ENCODE data around the gene IL17RB. TPM values are rescaled to one million over a fixed set of nuclear protein-coding genes. Genes with fewer than 3 reads are reported as not detected.

IL17RB gene
- total RNA-seq, 1 donor from 2014 or later, result 0.91 TPM

DNA sequence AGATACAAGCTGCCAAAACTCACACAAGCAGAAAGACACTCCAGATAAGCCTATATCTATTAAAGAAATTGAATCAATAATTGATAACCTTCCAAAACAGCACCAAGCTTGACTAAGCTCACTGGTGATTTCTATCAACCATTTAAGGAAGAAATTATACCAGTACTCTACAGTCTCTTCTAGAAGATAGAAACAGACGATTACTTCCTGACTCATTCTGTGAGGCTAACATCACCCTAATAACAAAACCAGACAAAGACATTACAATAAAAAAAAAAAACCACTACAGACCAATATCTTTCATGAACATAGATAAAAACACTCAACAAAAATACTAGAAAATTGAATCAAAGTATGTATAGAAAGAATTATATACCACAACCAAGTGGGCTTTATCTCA is 20.3 kb upstream of the IL17RB start:
- no peak for DNase-seq (ENCODE audit: low spot score)
- Mint-ChIP-seq H3K27ac (no peak overlapping the region), H3K4me1 (ENCODE audit: low read depth) (no peaks in the 10 kb centered on the region), H3K27me3 (ENCODE audit: insufficient read depth) (peaks cover 16% of the 10 kb centered on the region), H3K4me3 (no peak overlapping the region), H3K9me3 (no peaks in the 10 kb centered on the region), H3K36me3 (ENCODE audit: low read depth) (no peaks in the 10 kb centered on the region)
- intact Hi-C loops (cut with micrococcal nuclease), result no loop called here

DNA sequence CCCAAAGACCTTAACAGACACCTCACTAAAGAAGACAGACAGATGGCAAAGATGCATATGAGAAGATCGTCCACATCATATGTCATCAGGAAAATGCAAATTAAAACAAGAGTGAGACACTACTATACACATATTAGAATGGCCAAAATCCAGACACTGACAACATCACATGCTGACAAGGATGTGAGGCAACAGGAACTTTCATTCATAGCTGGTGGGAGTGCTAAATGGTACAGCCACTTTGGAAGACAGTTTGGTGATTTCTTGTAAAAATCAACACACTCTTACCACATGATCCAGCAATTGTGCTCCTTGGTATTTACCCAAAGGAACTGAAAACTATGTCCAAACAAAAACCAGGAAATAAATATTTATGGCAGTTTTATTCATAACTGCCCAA is 17.8 kb upstream of the IL17RB start:
- Mint-ChIP-seq H3K4me3 (no peak overlapping the region), H3K36me3 (ENCODE audit: low read depth) (no peaks in the 10 kb centered on the region), H3K9me3 (no peaks in the 10 kb centered on the region), H3K27ac (no peak overlapping the region), H3K4me1 (ENCODE audit: low read depth) (no peaks in the 10 kb centered on the region), H3K27me3 (ENCODE audit: insufficient read depth) (peaks cover 16% of the 10 kb centered on the region)
- intact Hi-C loops (cut with micrococcal nuclease), result no loop called here
- DNase-seq (ENCODE audit: low spot score), result no peak

GRCh38 chr3:53829605-53830004 is 16.8 kb upstream of the IL17RB start:
- intact Hi-C loops (cut with micrococcal nuclease), result no loop called here
- H3K36me3 Mint-ChIP-seq (ENCODE audit: low read depth), result no peaks in the 10 kb centered on the region
- no peaks in the 10 kb centered on the region for H3K9me3 Mint-ChIP-seq
- no peaks in the 10 kb centered on the region for H3K4me1 Mint-ChIP-seq (ENCODE audit: low read depth)
- H3K4me3 Mint-ChIP-seq, result no peak overlapping the region
- DNase-seq (ENCODE audit: low spot score), result no peak
- H3K27me3 Mint-ChIP-seq (ENCODE audit: insufficient read depth), result peaks cover 16% of the 10 kb centered on the region
- no peak overlapping the region for H3K27ac Mint-ChIP-seq

DNA sequence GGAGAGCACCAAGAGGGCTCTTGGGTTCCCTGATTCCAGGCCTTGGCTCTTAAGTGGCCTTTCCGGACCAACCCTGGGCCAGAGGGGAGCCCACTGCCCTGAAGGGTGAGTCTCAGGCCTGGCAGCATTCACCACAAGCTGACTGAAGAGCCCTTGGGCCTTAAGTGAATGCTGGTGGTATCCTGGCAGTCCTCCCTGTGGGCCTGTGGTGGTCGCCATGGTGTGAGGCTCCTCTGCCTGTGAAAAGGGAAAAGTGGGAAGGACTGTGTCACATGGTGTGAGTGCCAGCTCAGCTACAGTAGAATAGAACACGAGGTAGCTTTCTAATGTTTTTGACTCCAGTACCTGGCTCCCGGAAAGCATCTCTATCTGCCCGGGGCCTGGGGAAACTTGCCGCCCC is 15.4 kb upstream of the IL17RB start:
- Mint-ChIP-seq H3K36me3 (ENCODE audit: low read depth) (no peaks in the 10 kb centered on the region), H3K27me3 (ENCODE audit: insufficient read depth) (peaks cover 9% of the 10 kb centered on the region), H3K4me3 (no peak overlapping the region), H3K9me3 (no peaks in the 10 kb centered on the region), H3K27ac (no peak overlapping the region), H3K4me1 (ENCODE audit: low read depth) (no peaks in the 10 kb centered on the region)
- DNase-seq (ENCODE audit: low spot score), result no peak
- intact Hi-C loops (cut with micrococcal nuclease), result no loop called here

- intact Hi-C loops (cut with micrococcal nuclease), result no loop called here
- no peak overlapping the region for H3K4me3 Mint-ChIP-seq
- H3K36me3 Mint-ChIP-seq (ENCODE audit: low read depth), result no peaks in the 10 kb centered on the region
- H3K27me3 Mint-ChIP-seq (ENCODE audit: insufficient read depth), result peaks cover 2% of the 10 kb centered on the region
- H3K4me1 Mint-ChIP-seq (ENCODE audit: low read depth), result no peaks in the 10 kb centered on the region
- H3K9me3 Mint-ChIP-seq, result no peaks in the 10 kb centered on the region
- no peak for DNase-seq (ENCODE audit: low spot score)
- no peak overlapping the region for H3K27ac Mint-ChIP-seq
Observed at GRCh38 chr3:53833053-53833645, 13.2 kb upstream of the IL17RB start.

DNA sequence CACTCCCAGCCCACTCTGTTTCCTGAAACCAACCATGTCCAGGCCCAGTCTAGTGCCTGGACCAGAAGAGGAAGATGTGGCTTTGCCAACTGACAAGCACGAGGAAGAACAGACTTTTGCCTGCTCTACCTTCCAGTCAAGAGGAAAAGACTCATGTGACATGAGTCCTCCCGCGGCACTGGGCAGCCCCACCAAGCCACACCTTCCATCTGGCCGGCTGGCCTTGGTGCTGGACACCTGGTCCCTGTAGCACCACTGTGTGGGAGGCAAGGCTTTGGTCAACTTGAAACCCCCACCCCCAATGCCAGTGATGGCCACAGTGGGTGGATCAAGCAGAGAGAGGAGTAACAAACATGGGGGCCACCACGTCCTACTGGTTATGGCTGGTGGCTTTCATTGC is 12.7 kb upstream of the IL17RB start:
- Mint-ChIP-seq H3K9me3 (no peaks in the 10 kb centered on the region), H3K27me3 (ENCODE audit: insufficient read depth) (no peaks in the 10 kb centered on the region), H3K4me1 (ENCODE audit: low read depth) (no peaks in the 10 kb centered on the region), H3K27ac (no peak overlapping the region), H3K36me3 (ENCODE audit: low read depth) (no peaks in the 10 kb centered on the region), H3K4me3 (no peak overlapping the region)
- no peak for DNase-seq (ENCODE audit: low spot score)
- intact Hi-C loops (cut with micrococcal nuclease), result no loop called here

DNA sequence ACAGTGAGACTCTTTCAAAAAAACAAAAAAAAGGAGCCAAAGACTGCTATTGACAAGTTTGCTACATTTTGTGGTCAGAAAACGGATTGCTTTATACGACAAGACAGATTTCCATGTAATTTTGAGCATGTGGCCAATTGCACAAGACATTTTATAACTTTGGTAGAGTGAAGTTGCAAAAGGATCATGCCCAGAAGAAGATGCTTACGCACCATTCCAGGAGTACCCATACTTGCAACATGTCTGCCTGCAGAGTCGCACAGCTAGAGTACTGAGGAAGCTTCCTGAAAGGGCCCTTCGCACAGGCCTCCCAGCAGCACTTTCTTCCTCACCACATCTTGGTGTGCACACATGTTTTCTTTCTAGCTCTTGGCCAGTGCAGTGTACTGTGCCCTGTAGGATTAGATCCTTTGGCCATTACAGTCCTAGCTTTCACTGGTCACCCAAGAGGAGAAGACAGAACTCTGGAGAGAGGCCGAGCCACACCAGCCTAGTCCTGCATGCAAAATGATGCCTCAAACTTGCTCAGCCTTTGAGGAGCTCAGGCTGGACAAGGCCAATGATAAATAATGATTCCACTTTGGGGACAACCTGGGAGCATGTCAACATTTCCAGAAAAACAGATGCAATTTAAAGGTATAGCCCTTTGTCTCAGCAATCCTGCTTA is 11.8 kb upstream of the IL17RB start:
- Mint-ChIP-seq H3K9me3 (no peaks in the 10 kb centered on the region), H3K27ac (no peak overlapping the region), H3K36me3 (ENCODE audit: low read depth) (no peaks in the 10 kb centered on the region), H3K27me3 (ENCODE audit: insufficient read depth) (peaks cover 3% of the 10 kb centered on the region), H3K4me3 (no peak overlapping the region), H3K4me1 (ENCODE audit: low read depth) (no peaks in the 10 kb centered on the region)
- intact Hi-C loops (cut with micrococcal nuclease), result no loop called here
- no peak for DNase-seq (ENCODE audit: low spot score)

DNA sequence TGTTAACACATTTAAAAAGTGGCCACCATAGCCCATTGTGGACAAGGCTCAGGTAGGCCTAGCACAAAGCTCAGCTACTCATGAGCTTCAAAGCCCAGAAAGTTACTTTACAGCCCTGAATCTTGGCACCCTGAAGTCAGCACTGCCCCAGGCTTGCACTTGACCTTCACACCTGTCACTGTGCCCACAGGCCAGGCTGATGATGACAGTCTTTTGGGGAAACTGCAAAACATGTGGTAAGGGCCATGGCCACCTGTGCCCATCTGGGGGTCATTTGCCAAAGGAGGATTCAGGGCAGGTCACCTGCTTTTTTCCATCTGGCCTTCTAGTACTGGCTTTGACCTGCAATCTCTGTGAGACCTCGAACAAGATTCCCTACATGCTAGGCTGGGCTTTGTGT is 11.1 kb upstream of the IL17RB start:
- H3K27me3 Mint-ChIP-seq (ENCODE audit: insufficient read depth), result peaks cover 4% of the 10 kb centered on the region
- no peak for DNase-seq (ENCODE audit: low spot score)
- no peaks in the 10 kb centered on the region for H3K9me3 Mint-ChIP-seq
- H3K36me3 Mint-ChIP-seq (ENCODE audit: low read depth), result no peaks in the 10 kb centered on the region
- intact Hi-C loops (cut with micrococcal nuclease), result no loop called here
- no peaks in the 10 kb centered on the region for H3K4me1 Mint-ChIP-seq (ENCODE audit: low read depth)
- no peak overlapping the region for H3K4me3 Mint-ChIP-seq
- no peak overlapping the region for H3K27ac Mint-ChIP-seq

DNA sequence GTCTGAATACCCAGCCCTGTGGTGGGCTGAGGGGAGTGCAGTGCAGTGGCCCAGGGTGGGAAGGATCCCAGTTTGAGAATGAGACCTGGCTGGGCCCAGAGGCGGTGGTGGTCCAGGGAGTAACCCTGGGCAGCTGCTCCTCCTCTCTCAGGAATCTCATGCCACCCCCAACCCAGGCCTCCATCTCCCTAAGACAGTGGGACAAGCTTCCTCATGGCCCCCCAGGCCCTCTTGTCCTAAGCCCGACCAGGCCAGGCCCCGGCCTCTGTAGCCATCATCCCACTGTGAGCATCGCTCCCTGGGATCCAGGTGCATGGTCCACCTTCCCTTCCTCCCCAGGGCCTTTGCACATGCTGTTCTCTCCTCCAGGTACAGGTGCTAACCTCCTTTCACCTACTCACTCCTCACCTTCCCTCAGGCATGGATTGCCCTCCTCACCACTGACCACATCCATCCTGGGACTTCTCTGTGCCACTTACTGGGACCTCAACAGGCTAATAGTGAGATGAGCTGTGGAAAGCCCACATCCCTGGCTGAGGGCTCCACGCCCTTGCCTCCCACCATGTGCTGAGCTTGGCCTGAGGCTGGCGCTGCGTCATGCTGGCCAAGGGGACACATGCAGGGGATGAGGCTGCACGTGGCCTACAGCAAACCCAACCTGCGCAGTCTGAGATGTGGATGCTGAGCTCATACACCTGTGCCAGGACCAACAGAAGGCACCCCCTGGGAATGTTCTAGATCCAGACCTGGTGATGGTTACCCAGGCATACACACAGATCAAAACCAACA is 10.1 kb upstream of the IL17RB start:
- H3K36me3 Mint-ChIP-seq (ENCODE audit: low read depth), result no peaks in the 10 kb centered on the region
- intact Hi-C loops (cut with micrococcal nuclease), result no loop called here
- no peaks in the 10 kb centered on the region for H3K4me1 Mint-ChIP-seq (ENCODE audit: low read depth)
- DNase-seq (ENCODE audit: low spot score), result no peak
- no peak overlapping the region for H3K27ac Mint-ChIP-seq
- no peak overlapping the region for H3K4me3 Mint-ChIP-seq
- H3K9me3 Mint-ChIP-seq, result no peaks in the 10 kb centered on the region
- peaks cover 9% of the 10 kb centered on the region for H3K27me3 Mint-ChIP-seq (ENCODE audit: insufficient read depth)

- Mint-ChIP-seq H3K36me3 (ENCODE audit: low read depth) (no peaks in the 10 kb centered on the region), H3K9me3 (no peaks in the 10 kb centered on the region), H3K4me3 (no peak overlapping the region), H3K27ac (no peak overlapping the region), H3K27me3 (ENCODE audit: insufficient read depth) (peaks cover 13% of the 10 kb centered on the region), H3K4me1 (ENCODE audit: low read depth) (no peaks in the 10 kb centered on the region)
- no peak for DNase-seq (ENCODE audit: low spot score)
- intact Hi-C loops (cut with micrococcal nuclease), result no loop called here
Observed at GRCh38 chr3:53837331-53837730, 9.0 kb upstream of the IL17RB start.

DNA sequence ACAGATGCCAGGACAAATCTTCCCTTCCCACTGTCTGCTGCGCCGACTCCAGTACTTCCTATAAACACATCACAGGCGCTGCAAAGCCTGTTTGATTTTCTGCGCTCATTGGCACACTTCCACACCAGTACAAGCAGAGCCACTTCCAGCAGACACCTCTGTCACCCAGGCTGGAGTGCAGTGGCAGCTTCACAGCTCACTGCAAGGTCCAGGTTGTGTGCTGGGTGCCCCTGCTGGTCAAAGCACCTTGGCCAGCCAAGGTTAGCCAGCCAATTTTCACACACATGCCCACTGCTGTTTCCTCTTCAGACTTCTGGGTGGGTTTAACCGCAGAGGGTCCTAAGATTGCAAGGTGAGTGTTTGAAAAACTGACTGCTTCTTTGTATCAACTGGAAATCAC is 5.1 kb upstream of the IL17RB start:
- H3K27ac Mint-ChIP-seq, result no peak overlapping the region
- peaks cover 36% of the 10 kb centered on the region for H3K27me3 Mint-ChIP-seq (ENCODE audit: insufficient read depth)
- no peak for DNase-seq (ENCODE audit: low spot score)
- H3K9me3 Mint-ChIP-seq, result no peaks in the 10 kb centered on the region
- H3K36me3 Mint-ChIP-seq (ENCODE audit: low read depth), result no peaks in the 10 kb centered on the region
- no peaks in the 10 kb centered on the region for H3K4me1 Mint-ChIP-seq (ENCODE audit: low read depth)
- intact Hi-C loops (cut with micrococcal nuclease), result no loop called here
- no peak overlapping the region for H3K4me3 Mint-ChIP-seq

GRCh38 chr3:53842436-53843194 is 3.8 kb upstream of the IL17RB start:
- H3K27ac Mint-ChIP-seq, result no peak overlapping the region
- H3K9me3 Mint-ChIP-seq, result no peaks in the 10 kb centered on the region
- peaks cover 48% of the 10 kb centered on the region for H3K27me3 Mint-ChIP-seq (ENCODE audit: insufficient read depth)
- intact Hi-C loops (cut with micrococcal nuclease), result no loop called here
- no peak for DNase-seq (ENCODE audit: low spot score)
- H3K4me1 Mint-ChIP-seq (ENCODE audit: low read depth), result no peaks in the 10 kb centered on the region
- H3K36me3 Mint-ChIP-seq (ENCODE audit: low read depth), result no peaks in the 10 kb centered on the region
- H3K4me3 Mint-ChIP-seq, result no peak overlapping the region
